OCI-LY1 (cell line): ENCODE results near the gene NTRK3.

ENCODE experiments used
- H2AFZ ChIP-seq: fragments of 200-600 bp; sonication (generic), shearing (Covaris generic); 2 replicates; pipeline ENCODE4 v1.6.0; 2014; ENCODE audit warnings: antibody characterized with exemption, mild to moderate bottlenecking, low read length
- H3F3A ChIP-seq: fragments of 200-600 bp; sonication (generic), shearing (Covaris generic); 2 replicates; pipeline ENCODE4 v1.6.0; 2014; ENCODE audit warnings: mild to moderate bottlenecking, antibody characterized with exemption, low read length, moderate library complexity; ENCODE audit not compliant: insufficient read depth
- H3K27ac ChIP-seq: fragments of 200-600 bp; sonication (generic); 2 replicates; pipeline ENCODE4 v1.5.1; 2014; ENCODE audit warnings: low read length, mixed run types, mild to moderate bottlenecking, low read depth; ENCODE audit not compliant: poor library complexity, severe bottlenecking
- H3K27me3 ChIP-seq: fragments of 200-600 bp; sonication (generic); 2 replicates; pipeline ENCODE4 v1.6.0; 2014; ENCODE audit warnings: antibody characterized with exemption, mild to moderate bottlenecking, low read length, moderate library complexity; ENCODE audit not compliant: insufficient read depth
- H3K36me3 ChIP-seq: fragments of 200-600 bp; sonication (generic); 2 replicates; pipeline ENCODE4 v1.6.1; 2014; ENCODE audit warnings: mild to moderate bottlenecking, antibody characterized with exemption, low read length, moderate library complexity, mixed read lengths; ENCODE audit not compliant: insufficient read depth
- H3K4me1 ChIP-seq: fragments of 200-600 bp; sonication (generic); 2 replicates; pipeline ENCODE4 v1.5.1; 2014; ENCODE audit warnings: mild to moderate bottlenecking, low read length, moderate library complexity; ENCODE audit not compliant: insufficient read depth, severe bottlenecking
- H3K4me2 ChIP-seq: fragments of 200-600 bp; sonication (generic), shearing (Covaris generic); 2 replicates; pipeline ENCODE4 v1.6.1; 2014; ENCODE audit warnings: low read length
- H3K4me3 ChIP-seq: fragments of 200-600 bp; sonication (generic); 2 replicates; pipeline ENCODE4 v1.5.1; 2014; ENCODE audit warnings: low read length, low read depth, mild to moderate bottlenecking, mixed read lengths; ENCODE audit not compliant: poor library complexity, severe bottlenecking
- H3K79me2 ChIP-seq: fragments of 200-600 bp; shearing (Covaris generic); 2 replicates; pipeline ENCODE4 v1.6.1; 2016; ENCODE audit warnings: mixed run types, low read length, mixed read lengths; ENCODE audit not compliant: insufficient read depth
- H3K9ac ChIP-seq: fragments of 200-600 bp; sonication (generic), shearing (Covaris generic); 2 replicates; pipeline ENCODE4 v1.6.1; 2014; ENCODE audit warnings: mild to moderate bottlenecking, low read length, mixed read lengths
- H3K9me2 ChIP-seq: fragments of 200-600 bp; sonication (generic), shearing (Covaris generic); 2 replicates; pipeline ENCODE4 v1.6.1; 2014; ENCODE audit warnings: low read depth, mild to moderate bottlenecking, low read length, mixed read lengths
- H3K9me3 ChIP-seq: fragments of 200-600 bp; shearing (Covaris generic); 2 replicates; pipeline ENCODE4 v1.6.1; 2014; ENCODE audit warnings: low read length, mixed read lengths
- H4K20me1 ChIP-seq: fragments of 200-600 bp; sonication (generic), shearing (Covaris generic); 2 replicates; pipeline ENCODE4 v1.6.0; 2016; ENCODE audit warnings: mild to moderate bottlenecking, low read length; ENCODE audit not compliant: insufficient read depth
- CTCF ChIP-seq: fragments of 200-600 bp; sonication (generic), shearing (Covaris generic); IDR thresholded peaks from 2 replicates; pipeline ENCODE4 v1.5.1; 2017; ENCODE audit warnings: mild to moderate bottlenecking, antibody characterized with exemption, low read length, moderate library complexity, mixed read lengths
- EZH2 ChIP-seq: fragments of 200-600 bp; sonication (generic), shearing (Covaris generic); IDR thresholded peaks from 2 replicates; pipeline ENCODE4 v1.8.0; 2017; ENCODE audit warnings: borderline replicate concordance, mixed run types, mild to moderate bottlenecking, antibody characterized with exemption, low read length, moderate library complexity, mixed read lengths

NTRK3 gene

GRCh38 chr15:88269356-88270062, 13.0 kb upstream of the NTRK3 start:
- Histone ChIP-seq H3K9me2 (no peaks in the 10 kb centered on the region), H3K9me3 (no peaks in the 10 kb centered on the region), H3K9ac (no peak overlapping the region), H3K4me2 (no peak overlapping the region), H3K27ac (no peak overlapping the region), H4K20me1 (no peaks in the 10 kb centered on the region), H3K27me3 (0 out of 2 replicates have a peak, but pooled peaks cover 2% of the 10 kb centered on the region), H3F3A (no peaks in the 10 kb centered on the region), H3K36me3 (no peaks in the 10 kb centered on the region), H2AFZ (no peak overlapping the region), H3K4me3 (no peak overlapping the region), H3K4me1 (no peaks in the 10 kb centered on the region), H3K79me2 (no peaks in the 10 kb centered on the region)
- TF ChIP-seq EZH2, result no peak
- TF ChIP-seq CTCF, result no peak

DNA sequence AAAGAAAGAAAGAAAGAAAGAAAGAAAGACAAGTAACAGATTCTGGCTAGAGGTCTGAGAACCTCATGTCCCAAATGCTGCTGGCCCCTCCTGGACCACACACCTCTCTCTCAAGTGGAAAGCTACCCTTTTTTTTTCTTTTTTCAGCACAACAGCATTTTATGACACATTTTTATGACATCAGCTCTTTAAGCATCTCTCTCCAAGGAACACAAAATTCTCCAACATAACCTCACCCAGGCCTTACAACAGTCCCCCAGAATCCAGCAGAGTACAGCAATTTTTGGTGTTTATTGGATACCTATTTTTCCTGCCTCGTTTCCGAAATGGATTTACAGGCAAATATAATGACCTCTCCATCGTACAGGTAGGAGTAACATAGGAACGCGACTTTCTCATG, 11.2 kb upstream of the NTRK3 start:
- no peak overlapping the region for H3K4me2 ChIP-seq
- H3K4me1 ChIP-seq, result no peaks in the 10 kb centered on the region
- no peak overlapping the region for H3K4me3 ChIP-seq
- H4K20me1 ChIP-seq, result no peaks in the 10 kb centered on the region
- H3K27ac ChIP-seq, result no peak overlapping the region
- TF ChIP-seq CTCF (no peak), EZH2 (no peak)
- no peak overlapping the region for H3K9ac ChIP-seq
- 0 out of 2 replicates have a peak, but pooled peaks cover 5% of the 10 kb centered on the region for H3K27me3 ChIP-seq
- no peaks in the 10 kb centered on the region for H3F3A ChIP-seq
- H3K9me3 ChIP-seq, result no peaks in the 10 kb centered on the region
- H3K36me3 ChIP-seq, result no peaks in the 10 kb centered on the region
- H2AFZ ChIP-seq, result no peak overlapping the region
- no peaks in the 10 kb centered on the region for H3K79me2 ChIP-seq
- H3K9me2 ChIP-seq, result no peaks in the 10 kb centered on the region

DNA sequence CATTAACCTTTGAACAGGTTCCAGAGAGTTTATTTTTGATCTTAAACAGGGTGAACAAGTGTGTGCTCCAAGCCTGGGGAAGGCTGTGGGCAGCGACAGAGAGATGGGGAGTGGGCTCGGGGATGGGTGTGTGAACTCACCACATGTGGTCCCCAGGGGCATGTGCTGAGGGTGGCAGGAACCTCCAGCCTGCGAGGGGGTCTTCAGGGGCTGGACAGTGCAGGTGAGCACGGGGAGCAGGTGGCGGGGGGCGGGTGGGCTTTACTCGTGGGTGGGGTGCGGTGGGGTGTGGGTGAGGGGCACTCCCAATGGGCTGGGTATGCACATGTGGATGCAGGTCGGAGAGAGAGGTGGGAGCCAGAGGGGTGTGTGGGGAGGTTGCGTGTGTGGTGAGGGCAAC, 9.6 kb upstream of the NTRK3 start:
- H3K9me3 ChIP-seq, result no peaks in the 10 kb centered on the region
- no peak overlapping the region for H2AFZ ChIP-seq
- 0 out of 2 replicates have a peak, but pooled peaks cover 5% of the 10 kb centered on the region for H3K27me3 ChIP-seq

More for the DNA sequence above, 9.6 kb upstream of the NTRK3 start:
- Histone ChIP-seq H3K4me1 (no peaks in the 10 kb centered on the region), H3K9me2 (no peaks in the 10 kb centered on the region), H4K20me1 (no peaks in the 10 kb centered on the region), H3K36me3 (no peaks in the 10 kb centered on the region), H3K4me2 (no peak overlapping the region), H3K9ac (no peak overlapping the region), H3K4me3 (no peak overlapping the region), H3F3A (no peaks in the 10 kb centered on the region), H3K27ac (no peak overlapping the region), H3K79me2 (no peaks in the 10 kb centered on the region)
- no peak for TF ChIP-seq EZH2
- TF ChIP-seq CTCF, result no peak
